Subcutaneous abdominal adipose tissue (tissue), 5 donors: ENCODE measurements around the gene FTH1.

Experiments
- H3K27ac ChIP-seq: one replicate; pipeline ENCODE4 v1.7.0; 2013; ENCODE audit warnings: low read depth, mild to moderate bottlenecking, inconsistent platforms, low read length, moderate library complexity
- H3K27me3 ChIP-seq, 5 donors: one replicate each; pipeline ENCODE4 v1.7.0; 2013; ENCODE audit warnings: low read length in 5 of 5, inconsistent platforms in 1 of 5; ENCODE audit not compliant: control insufficient read depth in 5 of 5, insufficient read depth in 4 of 5
- H3K36me3 ChIP-seq, 5 donors: one replicate each; pipeline ENCODE4 v1.7.0; 2013; ENCODE audit warnings: low read length in 5 of 5; ENCODE audit not compliant: control insufficient read depth in 5 of 5, insufficient read depth in 5 of 5
- H3K4me1 ChIP-seq, 5 donors: one replicate each; pipeline ENCODE4 v1.7.0; 2013; ENCODE audit warnings: low read length in 5 of 5, mild to moderate bottlenecking in 3 of 5, moderate library complexity in 1 of 5; ENCODE audit not compliant: control insufficient read depth in 5 of 5, insufficient read depth in 5 of 5
- H3K4me3 ChIP-seq, 5 donors: one replicate each; pipeline ENCODE4 v1.7.0; 2013; ENCODE audit warnings: low read length in 5 of 5, low read depth in 1 of 5
- H3K9ac ChIP-seq, 5 donors: one replicate each; pipeline ENCODE4 v1.7.0; 2013; ENCODE audit warnings: low read length in 5 of 5, mild to moderate bottlenecking in 4 of 5, moderate library complexity in 3 of 5
- H3K9me3 ChIP-seq, 5 donors: one replicate each; pipeline ENCODE4 v1.7.0; 2013; ENCODE audit warnings: low read length in 5 of 5; ENCODE audit not compliant: control insufficient read depth in 5 of 5
- donor health status: healthy.
- donor health status: healthy.
- donor health status: healthy.
- donor health status: healthy.
- donor health status: healthy.

FTH1 gene

DNA sequence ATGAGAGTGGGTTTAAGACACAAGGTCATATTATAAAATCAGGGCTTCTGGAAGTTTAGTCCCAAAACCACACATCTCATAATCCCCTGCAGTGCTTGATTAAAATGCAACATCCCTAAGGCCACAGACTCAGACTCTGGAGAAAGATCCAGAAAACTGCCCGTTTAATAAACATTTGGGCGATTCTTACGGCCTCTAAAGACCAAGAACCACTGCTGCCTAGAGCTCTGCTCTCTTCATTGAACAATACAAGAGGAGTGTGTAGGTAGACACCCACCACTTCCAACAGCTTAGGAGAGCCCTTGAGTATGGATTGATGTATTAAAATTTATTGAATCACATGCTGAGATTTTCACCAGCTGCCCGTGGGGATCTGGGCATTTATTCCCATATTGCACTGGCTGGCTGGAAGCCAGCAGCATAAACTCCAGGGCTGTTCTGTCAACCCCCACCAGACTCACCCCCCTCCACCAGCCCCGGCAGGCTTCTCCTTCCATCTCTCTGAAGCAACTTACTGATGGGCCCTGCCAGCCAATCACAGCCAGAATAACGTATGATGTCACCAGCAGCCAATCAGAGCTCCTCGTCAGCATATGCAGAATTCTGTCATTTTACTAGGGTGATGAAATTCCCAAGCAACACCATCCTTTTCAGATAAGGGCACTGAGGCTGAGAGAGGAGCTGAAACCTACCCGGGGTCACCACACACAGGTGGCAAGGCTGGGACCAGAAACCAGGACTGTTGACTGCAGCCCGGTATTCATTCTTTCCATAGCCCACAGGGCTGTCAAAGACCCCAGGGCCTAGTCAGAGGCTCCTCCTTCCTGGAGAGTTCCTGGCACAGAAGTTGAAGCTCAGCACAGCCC is 18.0 kb downstream of the FTH1 start:
- H3K4me1 ChIP-seq = peaks cover 2 to 23% (median 19%) of the 10 kb centered on the region in 5 donors
- no peak overlapping the region for H3K4me3 ChIP-seq
- H3K27ac ChIP-seq = no peak overlapping the region
- H3K27me3 ChIP-seq = no peaks in the 10 kb centered on the region
- H3K36me3 ChIP-seq = no peaks in the 10 kb centered on the region
- no peaks in the 10 kb centered on the region for H3K9me3 ChIP-seq
- peak overlapping the region in 1 of 5 donors; percentile 26 for H3K9ac ChIP-seq

GRCh38 chr11:61948505-61948904 is 18.9 kb downstream of the FTH1 start:
- no peaks in the 10 kb centered on the region for H3K9me3 ChIP-seq
- H3K4me3 ChIP-seq = no peak overlapping the region
- no peaks in the 10 kb centered on the region for H3K27me3 ChIP-seq
- H3K9ac ChIP-seq = peak overlapping the region in 1 of 5 donors; percentile 23
- no peaks in the 10 kb centered on the region for H3K36me3 ChIP-seq
- H3K4me1 ChIP-seq = peaks cover 2 to 22% (median 17%) of the 10 kb centered on the region in 5 donors
- no peak overlapping the region for H3K27ac ChIP-seq

DNA sequence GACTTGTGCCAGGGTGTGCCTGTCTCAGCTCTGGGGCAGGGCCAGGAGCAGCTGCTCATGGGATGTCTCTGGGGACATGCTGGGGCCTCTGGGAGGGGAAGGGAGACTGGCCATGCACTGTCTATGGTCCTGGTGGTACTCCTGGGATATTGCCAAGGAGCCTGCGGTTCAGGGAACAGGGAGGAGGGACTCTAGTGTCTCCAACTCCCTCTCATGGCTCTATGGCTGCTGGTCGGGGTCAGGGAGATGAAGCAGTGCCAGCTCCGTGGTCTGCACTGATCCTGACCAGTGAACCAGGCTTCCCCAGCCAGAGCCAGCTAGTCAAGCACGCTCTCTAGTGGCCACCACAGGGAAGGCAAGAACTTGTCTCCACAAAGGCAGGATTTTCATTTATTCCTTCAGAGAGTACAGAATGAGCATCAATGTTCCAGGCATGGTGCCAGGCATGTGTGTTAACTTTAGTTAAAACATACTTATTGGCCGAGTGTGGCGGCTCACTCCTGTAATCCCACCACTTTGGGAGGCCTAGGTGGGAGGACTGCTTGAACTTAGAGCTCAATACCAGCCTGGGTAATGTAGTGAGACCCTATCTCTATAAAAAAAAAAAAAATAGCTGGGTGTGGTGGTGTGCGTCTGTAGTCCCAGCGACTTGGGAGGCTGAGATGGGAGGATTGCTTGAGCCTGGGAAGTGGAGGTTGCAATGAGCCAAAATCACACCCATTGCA is 19.8 kb downstream of the FTH1 start:
- H3K27me3 ChIP-seq = no peaks in the 10 kb centered on the region
- H3K36me3 ChIP-seq = no peaks in the 10 kb centered on the region
- no peak overlapping the region for H3K27ac ChIP-seq
- no peaks in the 10 kb centered on the region for H3K9me3 ChIP-seq
- H3K4me3 ChIP-seq = peak overlapping the region in 2 of 5 donors; percentile 6 to 22
- H3K4me1 ChIP-seq = peaks cover 2 to 22% (median 17%) of the 10 kb centered on the region in 5 donors
- no peak overlapping the region for H3K9ac ChIP-seq

- H3K4me3 ChIP-seq = no peak overlapping the region
- H3K9me3 ChIP-seq = no peaks in the 10 kb centered on the region
- H3K4me1 ChIP-seq = peaks cover 2 to 22% (median 17%) of the 10 kb centered on the region in 5 donors
- H3K27ac ChIP-seq = no peak overlapping the region
- H3K36me3 ChIP-seq = no peaks in the 10 kb centered on the region
- no peaks in the 10 kb centered on the region for H3K27me3 ChIP-seq
- no peak overlapping the region for H3K9ac ChIP-seq
These were observed 20.5 kb downstream of the FTH1 start for GRCh38 chr11:61946894-61947293.

- Histone ChIP-seq H3K36me3 (no peaks in the 10 kb centered on the region), H3K9me3 (no peaks in the 10 kb centered on the region), H3K27ac (no peak overlapping the region), H3K4me1 (peaks cover 2 to 22% (median 17%) of the 10 kb centered on the region in 5 donors), H3K4me3 (no peak overlapping the region), H3K9ac (no peak overlapping the region), H3K27me3 (no peaks in the 10 kb centered on the region)
These were observed 22.2 kb downstream of the FTH1 start for GRCh38 chr11:61945191-61945590.

DNA sequence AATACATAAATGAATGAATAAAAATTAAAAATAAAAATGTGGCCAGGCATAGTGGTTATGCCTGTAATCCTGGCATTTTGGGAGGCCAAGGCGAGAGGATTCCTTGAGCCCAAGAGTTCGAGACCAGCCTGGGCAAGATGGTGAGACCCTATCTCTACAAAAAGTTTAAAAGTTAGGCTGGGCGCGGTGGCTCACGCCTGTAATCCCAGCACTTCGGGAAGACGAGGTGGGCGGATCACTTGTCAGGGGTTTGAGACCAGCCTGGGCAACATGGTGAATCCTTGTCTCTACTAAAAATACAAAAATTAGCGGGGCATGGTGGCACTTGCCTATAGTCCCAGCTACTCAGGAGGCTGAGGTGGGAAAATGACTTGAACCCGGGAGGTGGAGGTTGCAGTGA is 27.0 kb downstream of the FTH1 start:
- H3K9me3 ChIP-seq = peaks cover 0 to 8% (median 0%) of the 10 kb centered on the region in 5 donors
- H3K9ac ChIP-seq = no peak overlapping the region
- no peaks in the 10 kb centered on the region for H3K4me1 ChIP-seq
- H3K36me3 ChIP-seq = no peaks in the 10 kb centered on the region
- H3K27ac ChIP-seq = no peak overlapping the region
- no peaks in the 10 kb centered on the region for H3K27me3 ChIP-seq
- no peak overlapping the region for H3K4me3 ChIP-seq

DNA sequence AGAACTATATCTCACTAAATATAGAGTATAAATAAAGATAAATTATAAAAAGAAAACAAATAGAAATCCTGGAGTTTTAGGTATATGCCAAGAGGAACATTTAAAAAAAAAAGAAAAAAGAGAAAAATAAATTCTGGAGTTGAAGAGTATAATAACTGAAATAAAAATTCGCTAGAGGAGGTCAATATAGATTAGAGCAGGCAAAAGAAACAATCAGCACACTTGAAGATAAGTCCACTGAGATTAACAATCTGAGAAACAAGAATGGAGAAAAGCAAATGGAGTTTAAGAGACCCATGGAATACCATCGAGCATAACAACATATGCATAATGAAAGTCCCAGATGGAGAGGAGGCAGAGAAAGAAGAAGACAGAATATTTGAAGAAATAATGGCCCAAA is 31.6 kb downstream of the FTH1 start:
- Histone ChIP-seq H3K27ac (no peak overlapping the region), H3K9me3 (peaks cover 0 to 8% (median 0%) of the 10 kb centered on the region in 5 donors), H3K9ac (no peak overlapping the region), H3K27me3 (no peaks in the 10 kb centered on the region), H3K36me3 (no peaks in the 10 kb centered on the region), H3K4me1 (no peaks in the 10 kb centered on the region), H3K4me3 (no peak overlapping the region)

DNA sequence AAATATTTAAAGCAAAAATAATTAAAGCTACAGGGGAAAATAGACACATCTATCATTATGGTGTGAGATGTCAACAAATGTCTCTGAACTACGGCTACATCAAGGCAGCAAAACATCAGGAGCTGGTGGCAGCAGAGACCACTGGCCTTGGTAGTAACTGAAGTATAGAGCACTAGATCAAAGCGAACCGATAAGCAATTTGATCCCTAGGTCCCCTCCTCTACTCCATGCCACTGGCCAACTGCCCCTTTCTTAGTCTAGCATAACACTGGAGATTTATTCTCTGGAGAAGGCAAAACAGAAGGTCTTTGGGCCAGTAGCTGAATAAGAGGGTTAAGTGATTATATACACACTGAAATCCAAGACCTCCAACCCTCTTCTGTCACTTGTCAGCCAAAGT is 36.5 kb downstream of the FTH1 start:
- Histone ChIP-seq H3K36me3 (no peaks in the 10 kb centered on the region), H3K4me1 (no peaks in the 10 kb centered on the region), H3K4me3 (no peak overlapping the region), H3K9me3 (no peaks in the 10 kb centered on the region), H3K9ac (no peak overlapping the region), H3K27ac (no peak overlapping the region), H3K27me3 (no peaks in the 10 kb centered on the region)

DNA sequence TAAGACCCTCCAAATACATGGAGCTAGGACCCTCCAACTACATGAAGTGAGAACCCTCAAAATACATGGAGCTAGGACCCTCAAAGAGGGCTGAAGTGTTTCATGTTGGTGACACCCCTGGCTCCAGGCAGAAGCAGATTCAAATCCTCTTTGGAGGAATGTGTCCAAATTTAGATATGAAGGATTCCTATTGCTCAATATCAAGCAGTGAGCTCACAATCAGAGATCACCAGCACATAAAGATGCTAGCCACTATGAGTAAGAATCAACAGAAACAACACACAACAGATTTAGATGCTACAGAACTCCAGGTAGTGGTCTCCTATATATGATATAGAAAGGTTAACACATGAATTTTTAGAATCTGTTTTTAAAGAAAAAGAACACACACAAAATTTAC is 38.8 kb downstream of the FTH1 start:
- Histone ChIP-seq H3K27me3 (peaks cover 0 to 2% (median 0%) of the 10 kb centered on the region in 5 donors), H3K4me3 (no peak overlapping the region), H3K36me3 (no peaks in the 10 kb centered on the region), H3K27ac (no peak overlapping the region), H3K9me3 (no peaks in the 10 kb centered on the region), H3K4me1 (peaks cover 3 to 13% (median 6%) of the 10 kb centered on the region in 5 donors), H3K9ac (no peak overlapping the region)

DNA sequence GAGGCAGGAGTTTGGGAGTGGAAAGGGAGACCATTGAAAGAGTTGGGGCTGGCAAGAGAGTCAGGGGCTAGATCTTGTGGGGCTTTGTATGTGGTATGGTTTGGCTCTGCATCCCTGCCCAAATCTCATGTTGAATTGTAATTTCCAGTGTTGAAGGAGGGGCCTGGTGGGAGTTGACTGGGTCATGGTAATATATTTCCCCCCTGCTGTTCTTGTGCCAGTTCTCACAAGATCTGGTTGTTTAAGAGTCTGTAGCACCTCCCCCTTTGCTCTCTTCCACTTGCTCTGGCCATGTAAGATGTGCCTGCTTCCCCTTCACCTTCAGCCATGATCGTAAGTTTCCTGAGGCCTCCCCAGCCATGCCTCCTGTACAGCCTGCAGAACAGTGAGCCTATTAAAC is 39.9 kb downstream of the FTH1 start:
- Histone ChIP-seq H3K36me3 (no peaks in the 10 kb centered on the region), H3K4me3 (no peak overlapping the region), H3K4me1 (peaks cover 3 to 24% (median 15%) of the 10 kb centered on the region in 5 donors), H3K9me3 (no peaks in the 10 kb centered on the region), H3K9ac (no peak overlapping the region), H3K27me3 (peaks cover 0 to 7% (median 0%) of the 10 kb centered on the region in 5 donors), H3K27ac (no peak overlapping the region)
